ENCODE measurements around the gene DNMT3L. TPM values are rescaled to one million over a fixed set of nuclear protein-coding genes. Genes with fewer than 3 reads are reported as not detected.

DNMT3L gene
- total RNA-seq, 2 experiments from 2014 or later = not detected

- ChIA-PET POLR2A (no interaction called here), CTCF (interaction anchor here (0.6 to 0.8 kb wide), 2 partner anchors 180 to 222 kb away, joined by 3 to 4 read pairs; no protein-coding TSS in a partner anchor)
- Mint-ChIP-seq H3K27me3 (no peaks in the 10 kb centered on the region), H3K9me3 (no peaks in the 10 kb centered on the region), H3K4me1 (peaks cover 60% of the 10 kb centered on the region), H3K4me3 (peak within 1 kb of the TSS; percentile 83), H3K36me3 (ENCODE audit: low read depth) (peaks cover 13% of the 10 kb centered on the region), H3K27ac (peak within 1 kb of the TSS; percentile 96)
- peak; percentile 77 for DNase-seq
Observed at GRCh38 chr21:44299458-44300261, 38.0 kb upstream of the DNMT3L start, which contains the start of gene PFKL. Gene PFKL (plus strand): TSS chr21:44300053. CDS start chr21:44300106, 53 bp downstream.

GRCh38 chr21:44299085-44299457 lies 37.4 kb upstream of the DNMT3L start:
- Mint-ChIP-seq H3K4me3 (peak overlapping the region; percentile 83), H3K27me3 (no peaks in the 10 kb centered on the region), H3K4me1 (peaks cover 62% of the 10 kb centered on the region), H3K27ac (peak overlapping the region; percentile 96), H3K9me3 (no peaks in the 10 kb centered on the region), H3K36me3 (ENCODE audit: low read depth) (peaks cover 13% of the 10 kb centered on the region)
- POLR2A ChIA-PET = interaction anchor here (2.1 kb wide), 1 partner anchor 40 kb away, joined by 4 read pairs; no protein-coding TSS in a partner anchor
- CTCF ChIA-PET = interaction anchor here (0.8 kb wide), 1 partner anchor 221 kb away, joined by 4 read pairs; no protein-coding TSS in a partner anchor
- DNase-seq = no peak

DNA sequence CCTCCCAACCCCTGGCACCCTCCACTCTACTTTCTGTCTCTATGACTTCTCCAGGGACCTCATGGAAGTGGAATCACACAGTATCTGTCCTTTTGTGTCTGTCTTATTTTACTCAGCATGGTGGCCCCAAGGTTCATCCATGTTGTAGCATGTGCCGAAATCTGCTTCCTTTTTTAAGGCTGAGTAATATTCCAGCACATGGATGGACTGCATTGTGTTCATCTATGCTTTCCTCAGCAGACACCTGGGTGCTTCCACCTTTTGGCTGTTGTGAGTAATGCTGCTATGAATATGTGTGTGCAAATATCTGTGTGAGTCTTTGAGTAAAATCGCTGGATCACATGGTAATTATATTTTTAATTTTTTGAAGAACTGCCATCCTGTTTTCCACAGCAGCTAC lies 36.6 kb upstream of the DNMT3L start:
- ChIA-PET CTCF (interaction anchor here (0.6 to 1.7 kb wide), 8 partner anchors 29 to 381 kb away, joined by 3 to 5 read pairs (median 4); no protein-coding TSS in a partner anchor), POLR2A (interaction anchor here (2.1 kb wide), 1 partner anchor 40 kb away, joined by 4 read pairs; no protein-coding TSS in a partner anchor)
- Mint-ChIP-seq H3K27ac (peak overlapping the region; percentile 67), H3K27me3 (no peaks in the 10 kb centered on the region), H3K9me3 (no peaks in the 10 kb centered on the region), H3K4me3 (no peak overlapping the region), H3K4me1 (peaks cover 57% of the 10 kb centered on the region), H3K36me3 (ENCODE audit: low read depth) (peaks cover 7% of the 10 kb centered on the region)
- no peak for DNase-seq

GRCh38 chr21:44297525-44298290 lies 36.0 kb upstream of the DNMT3L start:
- no peaks in the 10 kb centered on the region for H3K9me3 Mint-ChIP-seq
- no peaks in the 10 kb centered on the region for H3K27me3 Mint-ChIP-seq
- peaks cover 55% of the 10 kb centered on the region for H3K4me1 Mint-ChIP-seq
- DNase-seq = peak; percentile 79
- H3K36me3 Mint-ChIP-seq (ENCODE audit: low read depth) = peaks cover 7% of the 10 kb centered on the region
- peak overlapping the region; percentile 67 for H3K27ac Mint-ChIP-seq
- POLR2A ChIA-PET = interaction anchor here (1.0 to 2.1 kb wide), 2 partner anchors 29 to 41 kb away, joined by 3 to 4 read pairs; no protein-coding TSS in a partner anchor
- CTCF ChIA-PET = interaction anchor here (0.6 to 1.7 kb wide), 8 partner anchors 28 to 381 kb away, joined by 3 to 5 read pairs (median 4); no protein-coding TSS in a partner anchor
- no peak overlapping the region for H3K4me3 Mint-ChIP-seq

- Mint-ChIP-seq H3K9me3 (no peaks in the 10 kb centered on the region), H3K4me3 (no peak overlapping the region), H3K27me3 (no peaks in the 10 kb centered on the region), H3K27ac (no peak overlapping the region), H3K4me1 (peaks cover 49% of the 10 kb centered on the region), H3K36me3 (ENCODE audit: low read depth) (peaks cover 3% of the 10 kb centered on the region)
- CTCF ChIA-PET = interaction anchor here (1.2 to 1.7 kb wide), 2 partner anchors 203 to 317 kb away, joined by 4 to 5 read pairs; no protein-coding TSS in a partner anchor
- POLR2A ChIA-PET = interaction anchor here (1.0 to 2.1 kb wide), 3 partner anchors 10 to 42 kb away, joined by 3 to 4 read pairs (median 4); no protein-coding TSS in a partner anchor
- DNase-seq = no peak
Observed at GRCh38 chr21:44296916-44297315, 35.2 kb upstream of the DNMT3L start.

GRCh38 chr21:44296103-44296519 lies 34.4 kb upstream of the DNMT3L start:
- ChIA-PET POLR2A (interaction anchor here (1.8 kb wide), 1 partner anchor 9 kb away, joined by 4 read pairs; no protein-coding TSS in a partner anchor), CTCF (interaction anchor here (1.3 kb wide), 1 partner anchor 19 kb away, joined by 3 read pairs; no protein-coding TSS in a partner anchor)
- H3K4me3 Mint-ChIP-seq = no peak overlapping the region
- H3K27me3 Mint-ChIP-seq = no peaks in the 10 kb centered on the region
- no peak overlapping the region for H3K27ac Mint-ChIP-seq
- no peak for DNase-seq
- no peaks in the 10 kb centered on the region for H3K9me3 Mint-ChIP-seq
- H3K4me1 Mint-ChIP-seq = peaks cover 41% of the 10 kb centered on the region
- peaks cover 3% of the 10 kb centered on the region for H3K36me3 Mint-ChIP-seq (ENCODE audit: low read depth)

GRCh38 chr21:44295646-44296045 lies 33.9 kb upstream of the DNMT3L start:
- ChIA-PET CTCF (interaction anchor here (1.3 kb wide), 1 partner anchor 18 kb away, joined by 3 read pairs; no protein-coding TSS in a partner anchor), POLR2A (interaction anchor here (1.8 kb wide), 1 partner anchor 9 kb away, joined by 4 read pairs; no protein-coding TSS in a partner anchor)
- Mint-ChIP-seq H3K4me3 (no peak overlapping the region), H3K27me3 (no peaks in the 10 kb centered on the region), H3K4me1 (peaks cover 36% of the 10 kb centered on the region), H3K36me3 (ENCODE audit: low read depth) (peaks cover under 1% of the 10 kb centered on the region), H3K27ac (peak overlapping the region; percentile 6), H3K9me3 (no peaks in the 10 kb centered on the region)
- no peak for DNase-seq

DNA sequence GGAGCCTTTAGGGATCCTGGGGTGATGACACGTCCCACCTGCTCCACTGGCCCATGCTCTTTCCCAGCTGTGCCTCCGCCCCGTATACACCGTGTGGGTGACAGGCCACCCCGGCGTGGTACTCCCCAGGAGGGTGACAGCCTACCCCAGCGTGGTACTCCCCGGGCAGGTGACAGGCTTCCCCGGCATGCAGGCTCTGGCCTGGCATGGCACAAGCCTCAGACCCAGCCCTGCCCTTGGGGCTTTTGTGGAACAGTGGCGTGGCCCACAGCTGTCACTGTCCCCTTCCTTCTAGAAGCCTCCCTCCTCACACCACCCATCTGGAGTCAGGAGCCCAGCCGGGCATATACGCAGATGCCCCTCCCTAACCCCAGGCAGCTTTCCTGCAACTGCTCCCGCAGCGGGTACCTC lies 33.5 kb upstream of the DNMT3L start:
- Mint-ChIP-seq H3K27ac (peak overlapping the region; percentile 6), H3K4me1 (peaks cover 36% of the 10 kb centered on the region), H3K27me3 (no peaks in the 10 kb centered on the region), H3K4me3 (no peak overlapping the region), H3K36me3 (ENCODE audit: low read depth) (no peaks in the 10 kb centered on the region), H3K9me3 (no peaks in the 10 kb centered on the region)
- no peak for DNase-seq
- POLR2A ChIA-PET = interaction anchor here (1.8 kb wide), 1 partner anchor 8 kb away, joined by 4 read pairs; no protein-coding TSS in a partner anchor
- CTCF ChIA-PET = interaction anchor here (1.3 kb wide), 1 partner anchor 18 kb away, joined by 3 read pairs; no protein-coding TSS in a partner anchor

GRCh38 chr21:44294391-44295162 lies 32.9 kb upstream of the DNMT3L start:
- Mint-ChIP-seq H3K4me1 (peaks cover 36% of the 10 kb centered on the region), H3K4me3 (no peak overlapping the region), H3K9me3 (no peaks in the 10 kb centered on the region), H3K27ac (no peak overlapping the region), H3K27me3 (no peaks in the 10 kb centered on the region), H3K36me3 (ENCODE audit: low read depth) (no peaks in the 10 kb centered on the region)
- no peak for DNase-seq
- POLR2A ChIA-PET = no interaction called here
- CTCF ChIA-PET = no interaction called here

- CTCF ChIA-PET = no interaction called here
- POLR2A ChIA-PET = no interaction called here
- H3K36me3 Mint-ChIP-seq (ENCODE audit: low read depth) = no peaks in the 10 kb centered on the region
- H3K4me1 Mint-ChIP-seq = peaks cover 30% of the 10 kb centered on the region
- H3K27ac Mint-ChIP-seq = no peak overlapping the region
- peak; percentile 42 for DNase-seq
- H3K9me3 Mint-ChIP-seq = no peaks in the 10 kb centered on the region
- H3K27me3 Mint-ChIP-seq = no peaks in the 10 kb centered on the region
- no peak overlapping the region for H3K4me3 Mint-ChIP-seq
Observed at GRCh38 chr21:44293551-44294231, 32.0 kb upstream of the DNMT3L start.

DNA sequence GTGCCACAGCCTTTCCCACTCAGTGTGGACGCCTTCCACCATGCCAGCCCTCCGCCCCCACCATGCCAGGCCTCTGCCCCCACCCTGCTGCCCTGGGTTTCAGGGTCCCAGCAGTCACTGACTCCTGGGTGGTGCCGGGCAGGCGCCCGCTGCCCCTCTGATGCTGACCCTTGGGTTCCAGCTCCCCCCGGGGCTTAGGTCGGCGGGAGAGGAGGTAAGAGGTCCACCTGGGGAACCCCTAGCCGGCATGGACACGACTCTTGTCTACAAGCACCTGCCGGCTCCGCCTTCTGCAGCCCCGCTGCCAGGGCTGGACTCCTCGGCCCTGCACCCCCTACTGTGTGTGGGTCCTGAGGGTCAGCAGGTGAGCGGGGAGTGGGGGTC lies 31.1 kb upstream of the DNMT3L start:
- H3K9me3 Mint-ChIP-seq = no peaks in the 10 kb centered on the region
- no peaks in the 10 kb centered on the region for H3K27me3 Mint-ChIP-seq
- no peaks in the 10 kb centered on the region for H3K36me3 Mint-ChIP-seq (ENCODE audit: low read depth)
- POLR2A ChIA-PET = no interaction called here
- CTCF ChIA-PET = no interaction called here
- no peak for DNase-seq
- peaks cover 21% of the 10 kb centered on the region for H3K4me1 Mint-ChIP-seq
- no peak overlapping the region for H3K27ac Mint-ChIP-seq
- H3K4me3 Mint-ChIP-seq = no peak overlapping the region
